GM23338 (cell line): ENCODE results near the gene STARD3. TPM values are rescaled to one million over a fixed set of nuclear protein-coding genes. Genes with fewer than 3 reads are reported as not detected.

ENCODE experiments used
- ATAC-seq: fragments of 200-7000 bp; cut with Tn5 transposase; 3 replicates; pipeline ENCODE4 v1.9.1; 2020
- DNase-seq: peaks from one replicate; pipeline ENCODE4 v3.0.0-alpha.2; 2015; ENCODE audit warnings: low spot score
- H2AFZ ChIP-seq: fragments of 200-600 bp; sonication (generic); 2 replicates; pipeline ENCODE4 v1.8.0; 2016; ENCODE audit warnings: antibody characterized with exemption, mild to moderate bottlenecking, moderate library complexity
- H3F3A ChIP-seq: fragments of 200-600 bp; sonication (generic); replicated peaks from 2 replicates; pipeline ENCODE4 v1.8.0; 2017; ENCODE audit warnings: antibody characterized with exemption, mixed run types, low read depth
- H3K27ac ChIP-seq: fragments of 200-600 bp; sonication (generic); 2 replicates; pipeline ENCODE4 v1.6.1; 2016; ENCODE audit warnings: low read depth
- H3K27me3 ChIP-seq: fragments of 200-600 bp; sonication (generic); 2 replicates; pipeline ENCODE4 v1.8.0; 2016; ENCODE audit warnings: mild to moderate bottlenecking, mixed run types, moderate library complexity; ENCODE audit not compliant: insufficient read depth
- H3K36me3 ChIP-seq: fragments of 200-600 bp; sonication (generic); 2 replicates; pipeline ENCODE4 v1.8.0; 2016; ENCODE audit warnings: mild to moderate bottlenecking; ENCODE audit not compliant: insufficient read depth
- H3K4me1 ChIP-seq: fragments of 200-600 bp; sonication (generic); 2 replicates; pipeline ENCODE4 v1.8.0; 2016; ENCODE audit warnings: mild to moderate bottlenecking, moderate library complexity; ENCODE audit not compliant: insufficient read depth
- H3K4me2 ChIP-seq: fragments of 200-600 bp; sonication (generic); 2 replicates; pipeline ENCODE4 v1.7.1; 2017; ENCODE audit warnings: mixed run types
- H3K4me3 ChIP-seq: fragments of 200-600 bp; sonication (generic); 2 replicates; pipeline ENCODE4 v1.6.1; 2016; ENCODE audit warnings: mixed run types
- H3K79me2 ChIP-seq: fragments of 200-600 bp; sonication (generic); replicated peaks from 2 replicates; pipeline ENCODE4 v1.8.0; 2017; ENCODE audit warnings: mild to moderate bottlenecking; ENCODE audit not compliant: insufficient read depth
- H3K9me2 ChIP-seq: fragments of 200-600 bp; sonication (generic); 2 replicates; pipeline ENCODE4 v1.8.0; 2017; ENCODE audit not compliant: insufficient read depth
- H4K20me1 ChIP-seq: fragments of 200-600 bp; sonication (generic); replicated peaks from 2 replicates; pipeline ENCODE4 v1.8.0; 2017; ENCODE audit warnings: mild to moderate bottlenecking; ENCODE audit not compliant: insufficient read depth
- H3K27ac Mint-ChIP-seq: 2 replicates; pipeline ENCODE4 v1.8.0; 2020; ENCODE audit warnings: inconsistent platforms, mild to moderate bottlenecking, moderate library complexity, mixed read lengths
- H3K27me3 Mint-ChIP-seq: 3 replicates; pipeline ENCODE4 v1.8.0; 2022; ENCODE audit warnings: low read depth, mild to moderate bottlenecking, moderate library complexity, mixed read lengths, inconsistent platforms; ENCODE audit not compliant: insufficient read depth, poor library complexity
- H3K36me3 Mint-ChIP-seq: 3 replicates; pipeline ENCODE4 v1.8.0; 2021; ENCODE audit warnings: low read depth, mild to moderate bottlenecking, inconsistent platforms, moderate library complexity, mixed read lengths
- H3K4me1 Mint-ChIP-seq: 3 replicates; pipeline ENCODE4 v1.8.0; 2020; ENCODE audit warnings: mild to moderate bottlenecking, inconsistent platforms, mixed read lengths
- H3K4me3 Mint-ChIP-seq: 3 replicates; pipeline ENCODE4 v1.8.0; 2021; ENCODE audit warnings: moderate library complexity, mild to moderate bottlenecking, inconsistent platforms, mixed read lengths
- H3K9me3 Mint-ChIP-seq: 3 replicates; pipeline ENCODE4 v1.8.0; 2020; ENCODE audit warnings: moderate library complexity, mild to moderate bottlenecking, inconsistent platforms, mixed read lengths
- EZH2 ChIP-seq: fragments of 200-600 bp; sonication (generic); IDR thresholded peaks from one replicate; pipeline ENCODE4 v1.8.0; 2017; ENCODE audit warnings: antibody characterized with exemption, mild to moderate bottlenecking, low read depth; ENCODE audit not compliant: unreplicated experiment
- EZH2phosphoT487 ChIP-seq: fragments of 200-600 bp; sonication (generic); IDR thresholded peaks from one replicate; pipeline ENCODE4 v1.8.1; 2018; ENCODE audit warnings: antibody characterized with exemption; ENCODE audit not compliant: unreplicated experiment
- POLR2AphosphoS5 ChIP-seq: IDR thresholded peaks from 2 replicates; pipeline ENCODE4 v1.6.1; 2016; ENCODE audit warnings: antibody characterized with exemption, low read depth
- ZNF114 ChIP-seq: fragments of 250-450 bp; sonication (Bioruptor Pico); IDR thresholded peaks from 2 replicates; pipeline ENCODE4 v1.5.0; 2020; ENCODE audit warnings: mild to moderate bottlenecking, moderate library complexity
- ZNF331 ChIP-seq: fragments of 250-450 bp; sonication (Bioruptor Pico); IDR thresholded peaks from 2 replicates; pipeline ENCODE4 v1.5.0; 2020; ENCODE audit warnings: low read depth, mild to moderate bottlenecking, moderate library complexity
- polyA plus RNA-seq: library from polyadenylated mRNA; unstranded; fragments of >200 nt; fragmentation: Nextera tagmentation; extraction: Ambion mirVana; gene quantifications from 2 replicates; pipeline ENCODE4 v1.2.1, GENCODE V29; 2016
- total RNA-seq: library from RNA; depleted of rRNA; stranded (reverse); fragments of >200 nt; shearing (Covaris generic); gene quantifications from 2 replicates; pipeline ENCODE4 v1.2.3, GENCODE V29; 2014
- TF ChIP-seq, protein P1 (sequence below), 2 experiments: fragments of 200-600 bp in 1 of 2; sonication (generic) in 1 of 2; conservative IDR thresholded peaks; 2 replicates each; pipeline versions ENCODE4 v1.5.1 to v1.6.1; 2016 to 2017; ENCODE audit warnings: antibody characterized with exemption in 2 of 2, low read depth in 2 of 2, mild to moderate bottlenecking in 2 of 2, moderate library complexity in 1 of 2
- TF ChIP-seq, protein P2 (sequence below): IDR thresholded peaks from 2 replicates; pipeline ENCODE4 v1.6.1; 2016; ENCODE audit warnings: antibody characterized with exemption

The STARD3 gene
- total and polyA plus RNA-seq, 2 experiments from 2014 or later, result 26.4 to 53.3 TPM

DNA sequence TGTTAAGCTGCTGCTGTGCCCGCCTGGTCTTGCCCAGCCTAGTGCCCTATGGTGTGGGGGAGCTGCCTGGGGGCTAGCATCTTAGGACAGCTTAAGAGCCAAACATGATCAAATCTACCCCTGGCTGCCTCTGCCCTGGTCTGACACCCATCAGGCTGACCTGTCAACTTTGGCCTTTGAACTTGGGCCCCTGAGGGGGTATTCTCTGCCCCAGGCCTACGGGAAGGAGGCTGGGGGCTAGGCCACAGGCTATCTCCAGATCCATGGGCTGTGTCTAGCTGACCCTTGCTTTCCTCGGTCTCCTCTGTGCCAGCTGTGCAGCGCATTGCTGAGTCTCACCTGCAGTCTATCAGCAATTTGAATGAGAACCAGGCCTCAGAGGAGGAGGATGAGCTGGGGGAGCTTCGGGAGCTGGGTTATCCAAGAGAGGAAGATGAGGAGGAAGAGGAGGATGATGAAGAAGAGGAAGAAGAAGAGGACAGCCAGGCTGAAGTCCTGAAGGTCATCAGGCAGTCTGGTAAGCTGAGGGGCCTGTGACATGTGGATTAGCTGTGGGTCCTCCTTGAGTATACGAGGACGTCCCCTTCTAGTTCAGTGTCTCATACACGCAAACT is 3.3 kb upstream of the STARD3 start:
- no peak overlapping the region for H3K4me3 Mint-ChIP-seq
- peaks cover 7% of the 10 kb centered on the region for H3K27me3 ChIP-seq
- H3K4me1 ChIP-seq, result peaks cover 75% of the 10 kb centered on the region
- H3K27me3 Mint-ChIP-seq, result peaks cover 33% of the 10 kb centered on the region
- H3K4me2 ChIP-seq, result no peak overlapping the region
- DNase-seq (no peak), ATAC-seq (no peak)
- no peak overlapping the region for H3K4me3 ChIP-seq
- no peak overlapping the region for H3K27ac Mint-ChIP-seq
- no peak overlapping the region for H2AFZ ChIP-seq
- H3K79me2 ChIP-seq, result peaks cover 13% of the 10 kb centered on the region
- peaks cover 2% of the 10 kb centered on the region; the same call in 1 of the 3 replicates for H3K36me3 Mint-ChIP-seq
- peaks cover 26% of the 10 kb centered on the region; the same call in 1 of the 2 replicates for H3F3A ChIP-seq
- peaks cover 79% of the 10 kb centered on the region for H3K4me1 Mint-ChIP-seq
- H3K9me2 ChIP-seq, result no peaks in the 10 kb centered on the region
- no peak overlapping the region for H3K27ac ChIP-seq
- peaks cover 11% of the 10 kb centered on the region for H4K20me1 ChIP-seq
- TF ChIP-seq ZNF331 (CRISPR knock-in tag) (no peak), EZH2phosphoT487 (no peak), POLR2AphosphoS5 (no peak)
- no peaks in the 10 kb centered on the region for H3K9me3 Mint-ChIP-seq
- no peaks in the 10 kb centered on the region for H3K36me3 ChIP-seq

DNA sequence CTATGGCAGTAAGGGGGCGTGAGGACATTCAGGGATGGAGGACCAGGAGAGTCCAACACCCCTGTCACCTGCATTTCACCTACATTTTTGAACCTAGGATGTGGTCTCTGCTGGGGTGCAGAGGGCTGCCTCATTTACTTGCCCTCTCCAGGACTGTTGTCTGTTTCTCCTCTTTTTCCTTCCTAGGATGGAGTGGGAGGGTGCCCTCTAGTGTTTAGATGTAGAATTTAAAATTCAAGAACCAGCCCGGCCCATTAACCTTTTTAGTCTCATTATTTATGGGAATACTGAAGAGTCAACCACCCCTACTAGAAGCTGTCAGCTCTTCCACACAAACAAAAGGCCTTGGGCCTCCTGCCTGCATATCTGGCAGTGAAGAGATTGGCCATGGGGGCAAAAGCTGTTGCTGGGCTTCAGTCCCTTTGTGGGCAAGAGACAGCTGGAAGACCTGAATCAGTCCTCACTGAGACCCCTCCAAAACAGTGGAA is 2.5 kb upstream of the STARD3 start:
- Histone ChIP-seq H3K27me3 (0 out of 2 replicates have a peak, but pooled peaks cover 4% of the 10 kb centered on the region), H3F3A (peaks cover 27% of the 10 kb centered on the region; the same call in 1 of the 2 replicates), H3K36me3 (no peaks in the 10 kb centered on the region), H3K4me3 (no peak overlapping the region), H3K27ac (no peak overlapping the region), H4K20me1 (peaks cover 17% of the 10 kb centered on the region), H3K4me1 (peaks cover 75% of the 10 kb centered on the region), H3K9me2 (no peaks in the 10 kb centered on the region), H2AFZ (no peak overlapping the region), H3K4me2 (0 out of 2 replicates have a peak overlapping the region, but pooled peaks have one; percentile 6), H3K79me2 (peaks cover 20% of the 10 kb centered on the region)
- TF ChIP-seq, protein P1, sequence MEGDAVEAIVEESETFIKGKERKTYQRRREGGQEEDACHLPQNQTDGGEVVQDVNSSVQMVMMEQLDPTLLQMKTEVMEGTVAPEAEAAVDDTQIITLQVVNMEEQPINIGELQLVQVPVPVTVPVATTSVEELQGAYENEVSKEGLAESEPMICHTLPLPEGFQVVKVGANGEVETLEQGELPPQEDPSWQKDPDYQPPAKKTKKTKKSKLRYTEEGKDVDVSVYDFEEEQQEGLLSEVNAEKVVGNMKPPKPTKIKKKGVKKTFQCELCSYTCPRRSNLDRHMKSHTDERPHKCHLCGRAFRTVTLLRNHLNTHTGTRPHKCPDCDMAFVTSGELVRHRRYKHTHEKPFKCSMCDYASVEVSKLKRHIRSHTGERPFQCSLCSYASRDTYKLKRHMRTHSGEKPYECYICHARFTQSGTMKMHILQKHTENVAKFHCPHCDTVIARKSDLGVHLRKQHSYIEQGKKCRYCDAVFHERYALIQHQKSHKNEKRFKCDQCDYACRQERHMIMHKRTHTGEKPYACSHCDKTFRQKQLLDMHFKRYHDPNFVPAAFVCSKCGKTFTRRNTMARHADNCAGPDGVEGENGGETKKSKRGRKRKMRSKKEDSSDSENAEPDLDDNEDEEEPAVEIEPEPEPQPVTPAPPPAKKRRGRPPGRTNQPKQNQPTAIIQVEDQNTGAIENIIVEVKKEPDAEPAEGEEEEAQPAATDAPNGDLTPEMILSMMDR (conservative IDR thresholded peaks at IDR 0.05; ENCODE audit: low read depth in 2 of 2), result peak; percentile 63 to 99
- TF ChIP-seq EZH2, result no peak
- TF ChIP-seq, protein P2, sequence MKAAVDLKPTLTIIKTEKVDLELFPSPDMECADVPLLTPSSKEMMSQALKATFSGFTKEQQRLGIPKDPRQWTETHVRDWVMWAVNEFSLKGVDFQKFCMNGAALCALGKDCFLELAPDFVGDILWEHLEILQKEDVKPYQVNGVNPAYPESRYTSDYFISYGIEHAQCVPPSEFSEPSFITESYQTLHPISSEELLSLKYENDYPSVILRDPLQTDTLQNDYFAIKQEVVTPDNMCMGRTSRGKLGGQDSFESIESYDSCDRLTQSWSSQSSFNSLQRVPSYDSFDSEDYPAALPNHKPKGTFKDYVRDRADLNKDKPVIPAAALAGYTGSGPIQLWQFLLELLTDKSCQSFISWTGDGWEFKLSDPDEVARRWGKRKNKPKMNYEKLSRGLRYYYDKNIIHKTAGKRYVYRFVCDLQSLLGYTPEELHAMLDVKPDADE, result no peak
- no peak for TF ChIP-seq ZNF114 (CRISPR knock-in tag)
- TF ChIP-seq POLR2AphosphoS5, result no peak
- peaks cover 32% of the 10 kb centered on the region for H3K27me3 Mint-ChIP-seq
- no peak overlapping the region for H3K27ac Mint-ChIP-seq
- H3K4me3 Mint-ChIP-seq, result no peak overlapping the region
- DNase-seq (peak; percentile 85), ATAC-seq (peak; percentile 2; the same call in 2 of the 3 replicates)
- peaks cover 2% of the 10 kb centered on the region; the same call in 1 of the 3 replicates for H3K36me3 Mint-ChIP-seq
- no peaks in the 10 kb centered on the region for H3K9me3 Mint-ChIP-seq
- H3K4me1 Mint-ChIP-seq, result peaks cover 78% of the 10 kb centered on the region
